Stomach (tissue), 4 donors: Measurements from ENCODE around the gene SH3BP2.

Experiments used
- CTCF ChIP-seq, 7 experiments: fragments of 450-650 bp in 4 of 7; fragments of 200-600 bp in 3 of 7; sonication (generic) in 3 of 7; IDR thresholded peaks; one replicate each; pipeline ENCODE4 v1.5.1; 2016 to 2019; ENCODE audit warnings: antibody characterized with exemption in 7 of 7, control low read depth in 2 of 7, mild to moderate bottlenecking in 1 of 7
- EP300 ChIP-seq: sonication (generic); formaldehyde crosslinking; IDR thresholded peaks from one replicate; pipeline ENCODE4 v1.6.1; 2017; ENCODE audit warnings: antibody characterized with exemption
- POLR2A ChIP-seq, 4 donors: fragments of 450-650 bp; IDR thresholded peaks; one replicate each; pipeline ENCODE4 v1.6.1; 2016; ENCODE audit warnings: antibody characterized with exemption in 4 of 4, control low read depth in 2 of 4, mild to moderate bottlenecking in 1 of 4, moderate library complexity in 1 of 4
- POLR2AphosphoS5 ChIP-seq, 3 donors: sonication (generic); formaldehyde crosslinking; IDR thresholded peaks; one replicate each; pipeline ENCODE4 v1.6.1; 2016; ENCODE audit warnings: antibody characterized with exemption in 3 of 3

DNA sequence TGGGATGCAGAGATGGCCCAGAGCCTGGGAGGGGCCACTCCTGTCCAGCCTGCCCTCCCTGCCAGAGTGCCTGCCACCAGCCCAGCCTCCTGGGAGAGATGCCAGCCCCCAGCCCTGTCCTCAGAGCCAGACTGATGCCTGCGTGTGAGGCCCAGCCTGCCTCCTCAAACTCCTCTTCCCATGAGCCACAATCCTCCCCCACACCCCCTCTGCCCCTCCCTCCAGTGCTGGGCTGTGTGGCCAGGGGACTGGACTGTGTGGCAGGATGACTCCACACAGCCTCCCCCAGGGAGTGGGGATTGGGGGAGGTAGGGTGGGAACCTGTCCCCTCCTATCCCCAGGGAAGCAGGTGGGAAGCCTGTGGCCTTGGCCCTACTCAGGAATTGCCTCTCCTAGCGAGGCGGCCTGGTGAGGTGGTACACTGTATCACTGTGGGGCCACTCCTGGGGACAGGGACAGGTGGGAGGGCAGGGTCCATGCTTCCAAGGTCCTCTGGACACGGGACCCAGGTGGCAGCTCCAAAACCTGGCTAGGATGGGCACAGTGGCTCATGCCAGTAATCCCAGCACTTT lies 4.3 kb upstream of the SH3BP2 start:
- no peak for TF ChIP-seq CTCF (IDR thresholded peaks at IDR 0.05)
- no peak for TF ChIP-seq POLR2AphosphoS5 (IDR thresholded peaks at IDR 0.05)
- TF ChIP-seq POLR2A (IDR thresholded peaks at IDR 0.05) = no peak
- no peak for TF ChIP-seq EP300
